Pancreas (tissue), 10 donors: ENCODE results near the gene ASCC2. TPM values are rescaled to one million over a fixed set of nuclear protein-coding genes. Genes with fewer than 3 reads are reported as not detected.

Experiments
- ATAC-seq, 4 donors: fragments of 200-7000 bp; cut with Tn5 transposase; one replicate each; pipeline versions ENCODE4 v1.8.0 to v1.9.1; 2020; ENCODE audit warnings: mild to moderate bottlenecking in 4 of 4, moderate library complexity in 4 of 4
- DNase-seq, 6 donors: peaks; one replicate each; pipeline ENCODE4 v3.0.0-alpha.2; 2020
- FAIRE-seq: peaks from 2 replicates; lab custom pipeline; 2012; peaks lifted over from hg19 to GRCh38; lab: Jason Lieb, UNC
- H3K27ac ChIP-seq, 4 donors: fragments of 200-600 bp; sonication (generic); 1 replicate in 3 of 4; 2 replicates in 1 of 4; pipeline versions ENCODE4 v1.5.0 to v1.8.0; 2020
- H3K27me3 ChIP-seq, 4 donors: fragments of 200-600 bp; one replicate each; pipeline ENCODE4 v1.8.0; 2021
- H3K36me3 ChIP-seq, 3 donors: fragments of 200-600 bp; sonication (generic) in 1 of 3; one replicate each; pipeline versions ENCODE4 v1.5.0 to v1.8.0; 2020 to 2021
- H3K4me1 ChIP-seq, 3 donors: fragments of 200-600 bp; one replicate each; pipeline ENCODE4 v1.8.0; 2021
- H3K4me3 ChIP-seq, 4 donors: fragments of 200-600 bp; sonication (generic) in 2 of 4; one replicate each; pipeline versions ENCODE4 v1.5.0 to v1.8.0; 2020 to 2021
- H3K9me3 ChIP-seq, 4 donors: fragments of 200-600 bp; one replicate each; pipeline ENCODE4 v1.8.0; 2021
- CTCF ChIP-seq, 4 donors: fragments of 200-600 bp; sonication (generic) in 3 of 4; IDR thresholded peaks; one replicate each; pipeline versions ENCODE4 v1.5.0 to v1.8.0; 2021; ENCODE audit warnings: antibody characterized with exemption in 4 of 4
- WGBS, 2 donors: extraction: QIAGEN DNeasy Blood & Tissue Kit; methylation state at CpG; one replicate each; pipeline ENCODE4 v1.1.7; 2013; 5-methylcytosine and 5-hydroxymethylcytosine counted together
- intact Hi-C, 3 donors: fragments of 100-400 bp; cut with DNase I; formaldehyde crosslinking; loops; one replicate each; pipeline versions ENCODE4 v1.11.1 to v1.14.2; 2022
- polyA plus RNA-seq, 2 donors: library from polyadenylated mRNA; stranded (reverse); fragments of 200-250 nt; gene quantifications; one replicate each; pipeline ENCODE4 v1.2.3, GENCODE V29; 2013
- total RNA-seq, 6 donors: library from RNA; stranded (reverse); fragmentation: NEBNext Ultra II Directional in 4 of 6; extraction: Animal tissue kit (Norgen Biotek cat#: 25700) in 4 of 6; gene quantifications; one replicate each; pipeline versions ENCODE4 v1.2.1 to v1.2.4, GENCODE V29; 2021 to 2023
- donor health status: healthy with polysubstance abuse.
- donor health status: DM: no; HTN: no; CAD: no; lungs with moderate emphysema.
- donor health status: DM: no; HTN: no; CAD: no.
- donor health status: control.
- donor health status: control.
- donor health status: Bipolar disorder and iron deficiency.
- donor health status: DM: yes; HTN: yes; CAD: no.
- donor health status: DM: no; HTN: no; CAD: no.
- donor health status: DM: no; HTN: no; CAD: no.
- donor health status: DM: yes; HTN: yes; CAD: no.

Gene ASCC2
- total and polyA plus RNA-seq, 8 donors, result 26.4 to 66.6 (median 31.1) TPM

GRCh38 chr22:29810216-29810615 is 27.9 kb downstream of the ASCC2 start:
- no peak for ATAC-seq
- TF ChIP-seq CTCF (IDR thresholded peaks at IDR 0.05), result no peak
- H3K4me3 ChIP-seq, result no peak overlapping the region
- WGBS, 2 donors, result 67 to 71% methylated on average over 2 of the region's 2 CpGs
- peaks cover 0 to 63% (median 24%) of the 10 kb centered on the region in 3 donors for H3K36me3 ChIP-seq
- intact Hi-C loops, result no loop called here
- no peak for FAIRE-seq
- H3K4me1 ChIP-seq, result no peaks in the 10 kb centered on the region
- H3K9me3 ChIP-seq, result no peaks in the 10 kb centered on the region
- H3K27ac ChIP-seq, result no peak overlapping the region
- no peak for DNase-seq
- H3K27me3 ChIP-seq, result no peaks in the 10 kb centered on the region

GRCh38 chr22:29806196-29806595 is 31.9 kb downstream of the ASCC2 start:
- WGBS, 2 donors, result 83 to 90% methylated on average over 6 of the region's 6 CpGs
- peaks cover 0 to 55% (median 13%) of the 10 kb centered on the region in 3 donors for H3K36me3 ChIP-seq

GRCh38 chr22:29804985-29805384 is 33.1 kb downstream of the ASCC2 start:
- WGBS, 2 donors, result 91 to 95% methylated on average over 2 of the region's 2 CpGs
- DNase-seq (no peak), FAIRE-seq (no peak), ATAC-seq (no peak)
- Histone ChIP-seq H3K27ac (no peak overlapping the region), H3K36me3 (peaks cover 0 to 59% (median 13%) of the 10 kb centered on the region in 3 donors), H3K9me3 (no peaks in the 10 kb centered on the region), H3K4me3 (no peak overlapping the region), H3K27me3 (no peaks in the 10 kb centered on the region), H3K4me1 (peaks cover 0 to 4% (median 4%) of the 10 kb centered on the region in 3 donors)
- intact Hi-C loops, result no loop called here
- TF ChIP-seq CTCF (IDR thresholded peaks at IDR 0.05), result no peak

More at GRCh38 chr22:29806196-29806595, 31.9 kb downstream of the ASCC2 start:
- no peak for TF ChIP-seq CTCF (IDR thresholded peaks at IDR 0.05)
- intact Hi-C loops, result no loop called here
- Histone ChIP-seq H3K4me3 (no peak overlapping the region), H3K27me3 (no peaks in the 10 kb centered on the region), H3K9me3 (no peaks in the 10 kb centered on the region), H3K4me1 (no peaks in the 10 kb centered on the region), H3K27ac (no peak overlapping the region)
- no peak for ATAC-seq
- no peak for FAIRE-seq
- no peak for DNase-seq

- Histone ChIP-seq H3K9me3 (no peaks in the 10 kb centered on the region), H3K27me3 (no peaks in the 10 kb centered on the region), H3K27ac (no peak overlapping the region), H3K36me3 (peaks cover 0 to 56% (median 13%) of the 10 kb centered on the region in 3 donors), H3K4me3 (no peak overlapping the region), H3K4me1 (peaks cover 6 to 17% (median 8%) of the 10 kb centered on the region in 3 donors)
- intact Hi-C loops, result no loop called here
- TF ChIP-seq CTCF (IDR thresholded peaks at IDR 0.05), result no peak
- no peak for ATAC-seq
- FAIRE-seq, result no peak
- WGBS, 2 donors, result 98 to 99% methylated on average over 2 of the region's 2 CpGs
- no peak for DNase-seq
These were observed 34.9 kb downstream of the ASCC2 start for GRCh38 chr22:29803190-29803589.

- ATAC-seq, result no peak
- H3K9me3 ChIP-seq, result no peaks in the 10 kb centered on the region
- intact Hi-C loops, result no loop called here
- H3K4me3 ChIP-seq, result no peak overlapping the region
- DNase-seq, result no peak
- H3K4me1 ChIP-seq, result peaks cover 6 to 17% (median 8%) of the 10 kb centered on the region in 3 donors
- H3K36me3 ChIP-seq, result peaks cover 0 to 43% (median 9%) of the 10 kb centered on the region in 3 donors
- no peaks in the 10 kb centered on the region for H3K27me3 ChIP-seq
- no peak for TF ChIP-seq CTCF (IDR thresholded peaks at IDR 0.05)
- no peak overlapping the region for H3K27ac ChIP-seq
- 86% methylated on average over 8 of the region's 8 CpGs for WGBS, 2 donors
- FAIRE-seq, result no peak
These were observed 36.3 kb downstream of the ASCC2 start for GRCh38 chr22:29801796-29802195.
